OCI-LY1 (cell line): ENCODE measurements around the gene GPATCH4.

Source experiments
- CTCF ChIP-seq: fragments of 200-600 bp; sonication (generic), shearing (Covaris generic); IDR thresholded peaks from 2 replicates; pipeline ENCODE4 v1.5.1; 2017; ENCODE audit warnings: mild to moderate bottlenecking, antibody characterized with exemption, low read length, moderate library complexity, mixed read lengths
- EZH2 ChIP-seq: fragments of 200-600 bp; sonication (generic), shearing (Covaris generic); IDR thresholded peaks from 2 replicates; pipeline ENCODE4 v1.8.0; 2017; ENCODE audit warnings: borderline replicate concordance, mixed run types, mild to moderate bottlenecking, antibody characterized with exemption, low read length, moderate library complexity, mixed read lengths

GRCh38 chr1:156598125-156598524 is 3.2 kb downstream of the GPATCH4 start:
- TF ChIP-seq CTCF: no peak
- no peak for TF ChIP-seq EZH2
